ENCODE results near the gene MAMLD1.

DNA sequence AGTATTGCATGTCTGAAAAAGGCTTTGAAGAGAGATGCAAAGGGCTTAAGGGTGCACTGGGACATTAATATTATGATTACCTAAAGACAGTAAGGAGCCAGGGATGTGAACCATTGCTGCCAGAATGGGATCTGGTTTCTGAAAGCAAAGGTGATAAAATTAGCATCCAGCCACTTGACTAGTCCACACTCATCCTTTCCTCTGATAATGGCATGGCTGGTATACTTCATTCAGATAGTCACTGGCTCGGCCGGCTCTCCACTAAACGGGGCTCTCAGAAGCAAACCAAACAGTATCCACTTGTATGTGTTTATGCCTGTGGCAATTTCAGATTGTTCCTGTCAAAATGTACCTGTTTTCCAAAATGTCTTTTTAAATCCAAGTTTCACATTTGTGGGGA, 46.4 kb downstream of the MAMLD1 start:
- TF ChIP-seq, protein P1, sequence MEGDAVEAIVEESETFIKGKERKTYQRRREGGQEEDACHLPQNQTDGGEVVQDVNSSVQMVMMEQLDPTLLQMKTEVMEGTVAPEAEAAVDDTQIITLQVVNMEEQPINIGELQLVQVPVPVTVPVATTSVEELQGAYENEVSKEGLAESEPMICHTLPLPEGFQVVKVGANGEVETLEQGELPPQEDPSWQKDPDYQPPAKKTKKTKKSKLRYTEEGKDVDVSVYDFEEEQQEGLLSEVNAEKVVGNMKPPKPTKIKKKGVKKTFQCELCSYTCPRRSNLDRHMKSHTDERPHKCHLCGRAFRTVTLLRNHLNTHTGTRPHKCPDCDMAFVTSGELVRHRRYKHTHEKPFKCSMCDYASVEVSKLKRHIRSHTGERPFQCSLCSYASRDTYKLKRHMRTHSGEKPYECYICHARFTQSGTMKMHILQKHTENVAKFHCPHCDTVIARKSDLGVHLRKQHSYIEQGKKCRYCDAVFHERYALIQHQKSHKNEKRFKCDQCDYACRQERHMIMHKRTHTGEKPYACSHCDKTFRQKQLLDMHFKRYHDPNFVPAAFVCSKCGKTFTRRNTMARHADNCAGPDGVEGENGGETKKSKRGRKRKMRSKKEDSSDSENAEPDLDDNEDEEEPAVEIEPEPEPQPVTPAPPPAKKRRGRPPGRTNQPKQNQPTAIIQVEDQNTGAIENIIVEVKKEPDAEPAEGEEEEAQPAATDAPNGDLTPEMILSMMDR (IDR thresholded peaks at IDR 0.05): no peak
- no peak for TF ChIP-seq POLR2A (IDR thresholded peaks at IDR 0.05)

Measured in Peyer's patch (tissue), 4 donors.